Adipose tissue (tissue), 3 donors: Measurements from ENCODE around the gene RNF11. TPM values are rescaled to one million over a fixed set of nuclear protein-coding genes. Genes with fewer than 3 reads are reported as not detected.
"Not testable (repeated sequence)": the region's sequence is repeated elsewhere in the genome, so short reads cannot be mapped to it uniquely, and the experiment has no call there.

Experiments
- H3K27ac ChIP-seq: one replicate; pipeline ENCODE4 v1.5.1; 2013; ENCODE audit warnings: low read depth, low read length
- WGBS, 3 donors: extraction: QIAGEN DNeasy Blood & Tissue Kit; methylation state at CpG; one replicate each; pipeline ENCODE4 v1.1.7; 2013; 5-methylcytosine and 5-hydroxymethylcytosine counted together
- polyA plus RNA-seq, 3 donors: library from polyadenylated mRNA; stranded (reverse); fragments of 200-250 nt; gene quantifications; one replicate each; pipeline ENCODE4 v1.2.3, GENCODE V29; 2013
- donor health status: healthy with polysubstance abuse.
- donor health status: Bipolar disorder and iron deficiency.
- donor health status: healthy.

Gene RNF11
- polyA plus RNA-seq, 3 donors, result 30.8 to 102 (median 81.6) TPM

GRCh38 chr1:51222809-51223208, 13.3 kb upstream of the RNF11 start:
- no peak overlapping the region for H3K27ac ChIP-seq
- 89 to 90% (median 90%) methylated on average over 3 of the region's 3 CpGs for WGBS, 3 donors

GRCh38 chr1:51224255-51224654, 11.8 kb upstream of the RNF11 start:
- 91 to 95% (median 94%) methylated on average over 6 of the region's 6 CpGs for WGBS, 3 donors
- H3K27ac ChIP-seq, result no peak overlapping the region

GRCh38 chr1:51227231-51227960, 8.7 kb upstream of the RNF11 start:
- H3K27ac ChIP-seq, result not testable (repeated sequence)
- 84 to 87% (median 84%) methylated on average over 15 of the region's 15 CpGs for WGBS, 3 donors

- H3K27ac ChIP-seq, result not testable (repeated sequence)
- WGBS, 3 donors, result 39 to 92% (median 88%) methylated on average over 10 to 11 of the region's 11 CpGs
These were observed 7.6 kb upstream of the RNF11 start for GRCh38 chr1:51228471-51228870.

- no peak overlapping the region for H3K27ac ChIP-seq
- 86 to 92% (median 91%) methylated on average over 5 of the region's 5 CpGs for WGBS, 3 donors
These were observed 5.5 kb upstream of the RNF11 start for GRCh38 chr1:51230501-51231078.

GRCh38 chr1:51231120-51231519, 5.0 kb upstream of the RNF11 start:
- WGBS, 3 donors, result 69 to 89% (median 76%) methylated on average over 3 of the region's 3 CpGs
- no peak overlapping the region for H3K27ac ChIP-seq

- no peak overlapping the region for H3K27ac ChIP-seq
These were observed 4.2 kb upstream of the RNF11 start for GRCh38 chr1:51231896-51232295.

GRCh38 chr1:51234236-51234635, 1.8 kb upstream of the RNF11 start:
- 59 to 92% (median 70%) methylated on average over 7 of the region's 7 CpGs for WGBS, 3 donors
- H3K27ac ChIP-seq, result not testable (repeated sequence)

- 59 to 69% (median 62%) methylated on average over 8 of the region's 8 CpGs for WGBS, 3 donors
- no peak overlapping the region for H3K27ac ChIP-seq
These were observed 1.2 kb upstream of the RNF11 start for GRCh38 chr1:51234721-51235425.

- H3K27ac ChIP-seq, result peak overlapping the region; percentile 67
- 0 to 1% (median 0%) methylated on average over 39 to 53 of the region's 54 CpGs for WGBS, 3 donors
These were observed 668 bp downstream of the RNF11 start for GRCh38 chr1:51236531-51237350.

GRCh38 chr1:51237351-51238033, 1.4 kb downstream of the RNF11 start:
- WGBS, 3 donors, result 1 to 10% (median 7%) methylated on average over 9 of the region's 9 CpGs
- H3K27ac ChIP-seq, result no peak overlapping the region

- no peak overlapping the region for H3K27ac ChIP-seq
- 9 to 38% (median 30%) methylated on average over 7 of the region's 7 CpGs for WGBS, 3 donors
These were observed 1.9 kb downstream of the RNF11 start for GRCh38 chr1:51238034-51238403.

GRCh38 chr1:51240084-51240483, 4.0 kb downstream of the RNF11 start:
- 56 to 83% (median 61%) methylated on average over 2 of the region's 2 CpGs for WGBS, 3 donors
- H3K27ac ChIP-seq, result no peak overlapping the region

- no peak overlapping the region for H3K27ac ChIP-seq
- 29 to 74% (median 47%) methylated on average over 1 of the region's 1 CpG for WGBS, 3 donors
These were observed 5.0 kb downstream of the RNF11 start for GRCh38 chr1:51241119-51241518.

GRCh38 chr1:51242546-51242945, 6.5 kb downstream of the RNF11 start:
- 89 to 91% (median 90%) methylated on average over 4 of the region's 4 CpGs for WGBS, 3 donors
- no peak overlapping the region for H3K27ac ChIP-seq

GRCh38 chr1:51247022-51247421, 10.9 kb downstream of the RNF11 start:
- 89 to 96% (median 92%) methylated on average over 2 of the region's 2 CpGs for WGBS, 3 donors
- no peak overlapping the region for H3K27ac ChIP-seq

GRCh38 chr1:51247499-51247898, 11.4 kb downstream of the RNF11 start:
- WGBS, 3 donors, result 27 to 64% (median 55%) methylated on average over 1 of the region's 1 CpG

GRCh38 chr1:51249445-51249844, 13.4 kb downstream of the RNF11 start:
- WGBS, 3 donors, result 84 to 90% (median 89%) methylated on average over 1 of the region's 1 CpG
- no peak overlapping the region for H3K27ac ChIP-seq

More at GRCh38 chr1:51247499-51247898, 11.4 kb downstream of the RNF11 start:
- no peak overlapping the region for H3K27ac ChIP-seq
